SKM-1 (cell line): Measurements from ENCODE around the gene ATP5ME.
"Not testable (repeated sequence)": the region's sequence is repeated elsewhere in the genome, so short reads cannot be mapped to it uniquely, and the experiment has no call there.

Experiments
- DNase-seq: peaks from one replicate; lab custom pipeline; 2025; ENCODE audit not compliant: unreplicated experiment; lab: John Stamatoyannopoulos, UW

Gene ATP5ME

GRCh38 chr4:656436-657337 lies 17.4 kb downstream of the ATP5ME start:
- DNase-seq: no peak

GRCh38 chr4:655464-656151 lies 18.5 kb downstream of the ATP5ME start:
- DNase-seq: no peak

- no peak for DNase-seq
Measured at GRCh38 chr4:654871-655463, 19.1 kb downstream of the ATP5ME start.

DNA sequence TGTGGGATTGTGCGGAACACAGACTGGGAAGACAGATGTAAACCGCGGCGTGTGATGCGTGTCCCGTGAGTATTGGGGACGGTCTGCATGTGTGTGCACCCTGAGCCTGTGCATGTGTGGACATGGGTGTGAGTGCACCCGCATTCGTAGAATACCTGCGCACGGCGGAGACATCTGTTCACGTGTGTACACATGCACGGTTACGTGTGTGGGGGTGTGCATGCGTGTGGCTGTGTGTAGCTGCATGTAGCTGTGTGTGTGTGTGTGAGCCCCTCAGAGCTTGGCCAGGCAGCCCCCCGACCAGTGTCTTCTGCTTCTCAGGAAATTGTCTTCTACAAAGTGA lies 19.6 kb downstream of the ATP5ME start:
- no peak for DNase-seq

DNA sequence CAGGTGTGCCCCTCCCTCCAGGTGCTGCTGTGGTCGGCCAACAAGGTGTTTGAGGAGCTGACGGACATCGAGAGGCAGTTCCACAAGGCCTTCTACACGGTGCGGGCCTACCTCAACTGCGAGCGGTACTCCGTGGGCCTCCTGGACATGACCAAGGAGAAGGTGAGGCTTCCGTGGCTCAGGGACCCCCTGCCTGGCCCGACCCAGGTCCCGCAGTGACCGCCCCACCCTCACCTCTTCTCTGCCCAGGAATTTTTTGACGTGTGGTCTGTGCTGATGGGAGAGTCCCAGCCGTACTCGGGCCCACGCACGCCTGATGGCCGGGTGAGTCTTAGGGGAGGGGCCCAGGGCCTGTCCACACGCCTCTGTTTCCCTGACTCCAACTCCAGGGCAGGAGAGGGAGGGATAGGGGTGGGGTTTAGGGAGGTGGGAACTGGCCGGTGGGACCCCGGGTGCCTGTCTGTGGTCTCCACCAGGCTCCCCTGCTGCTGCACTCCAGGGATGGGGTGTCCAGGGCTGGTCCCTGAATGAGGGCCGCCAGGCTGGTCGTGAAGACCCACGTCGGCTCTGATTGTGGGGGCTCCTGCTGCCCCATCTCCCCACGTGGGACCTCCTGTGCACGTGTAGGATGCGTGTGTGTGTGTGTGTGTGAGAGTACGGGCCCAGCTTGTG lies 20.1 kb downstream of the ATP5ME start:
- DNase-seq: no peak

- no peak for DNase-seq
Measured at GRCh38 chr4:653080-653821, 20.8 kb downstream of the ATP5ME start.

GRCh38 chr4:651884-652642 lies 22.0 kb downstream of the ATP5ME start:
- no peak for DNase-seq

- no peak for DNase-seq
Measured at GRCh38 chr4:650951-651883, 22.9 kb downstream of the ATP5ME start.

- no peak for DNase-seq
Measured at GRCh38 chr4:650461-650860, 23.6 kb downstream of the ATP5ME start.

- no peak for DNase-seq
Measured at GRCh38 chr4:649751-650310, 24.2 kb downstream of the ATP5ME start.

GRCh38 chr4:649293-649625 lies 24.8 kb downstream of the ATP5ME start:
- no peak for DNase-seq

GRCh38 chr4:648579-649292 lies 25.3 kb downstream of the ATP5ME start:
- DNase-seq: no peak

DNA sequence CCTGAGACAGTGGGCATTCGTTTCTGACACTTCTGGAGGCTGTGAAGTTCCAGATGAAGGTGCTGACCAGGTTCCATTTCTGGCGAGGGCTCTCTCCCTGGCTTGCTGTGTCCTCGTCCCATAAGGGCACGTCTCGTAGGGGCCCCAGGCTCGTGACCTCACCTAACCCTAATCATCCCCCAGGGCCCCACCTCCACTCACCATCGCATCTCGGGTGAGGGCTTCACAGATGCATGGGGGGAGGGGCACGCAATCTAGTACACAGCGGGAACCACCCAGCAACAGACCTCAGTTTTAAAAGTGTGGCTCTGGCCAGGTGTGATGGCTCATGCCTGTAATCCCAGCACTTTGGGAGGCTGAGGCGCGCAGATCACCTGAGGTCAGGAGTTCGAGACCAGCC lies 26.6 kb downstream of the ATP5ME start:
- DNase-seq: no peak

DNA sequence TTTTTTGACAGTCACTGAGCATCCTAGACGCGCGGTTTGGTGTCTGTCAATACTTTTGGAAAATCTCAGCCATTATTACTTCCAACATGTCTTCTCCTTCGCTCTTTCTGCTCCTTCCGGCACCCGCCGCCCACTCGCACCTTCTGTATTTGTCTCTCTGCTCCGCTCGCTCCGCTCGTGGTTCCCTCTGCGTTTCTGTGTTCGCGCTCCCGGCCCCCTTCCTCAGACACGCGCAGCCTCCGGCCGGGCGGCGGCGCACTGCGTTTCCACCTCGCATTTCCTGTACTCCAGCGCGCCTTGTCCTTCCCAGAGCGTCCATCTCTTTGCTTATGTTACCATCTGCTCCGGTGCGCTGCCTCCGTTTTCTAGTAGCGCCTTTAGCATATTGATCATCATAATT lies 27.6 kb downstream of the ATP5ME start:
- no peak for DNase-seq

DNA sequence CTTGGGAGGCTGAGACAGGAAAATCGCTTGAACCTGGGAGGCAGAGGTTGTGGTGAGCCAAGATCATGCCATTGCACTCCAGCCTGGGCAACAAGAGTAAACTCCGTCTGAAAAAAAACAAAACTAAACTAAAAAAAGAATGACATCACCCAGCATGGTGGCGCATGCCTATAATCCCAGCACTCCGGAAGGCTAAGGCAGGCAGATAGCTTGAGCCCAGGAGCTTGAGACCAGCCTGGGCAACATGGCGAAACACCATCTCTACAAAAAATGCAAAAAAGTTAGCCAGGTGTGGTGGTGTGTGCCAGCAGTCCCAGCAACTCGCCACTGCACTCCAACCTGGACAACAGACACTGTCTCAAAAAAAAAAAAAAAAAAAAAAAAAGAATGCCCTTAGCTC lies 31.7 kb downstream of the ATP5ME start:
- DNase-seq: not testable (repeated sequence)

DNA sequence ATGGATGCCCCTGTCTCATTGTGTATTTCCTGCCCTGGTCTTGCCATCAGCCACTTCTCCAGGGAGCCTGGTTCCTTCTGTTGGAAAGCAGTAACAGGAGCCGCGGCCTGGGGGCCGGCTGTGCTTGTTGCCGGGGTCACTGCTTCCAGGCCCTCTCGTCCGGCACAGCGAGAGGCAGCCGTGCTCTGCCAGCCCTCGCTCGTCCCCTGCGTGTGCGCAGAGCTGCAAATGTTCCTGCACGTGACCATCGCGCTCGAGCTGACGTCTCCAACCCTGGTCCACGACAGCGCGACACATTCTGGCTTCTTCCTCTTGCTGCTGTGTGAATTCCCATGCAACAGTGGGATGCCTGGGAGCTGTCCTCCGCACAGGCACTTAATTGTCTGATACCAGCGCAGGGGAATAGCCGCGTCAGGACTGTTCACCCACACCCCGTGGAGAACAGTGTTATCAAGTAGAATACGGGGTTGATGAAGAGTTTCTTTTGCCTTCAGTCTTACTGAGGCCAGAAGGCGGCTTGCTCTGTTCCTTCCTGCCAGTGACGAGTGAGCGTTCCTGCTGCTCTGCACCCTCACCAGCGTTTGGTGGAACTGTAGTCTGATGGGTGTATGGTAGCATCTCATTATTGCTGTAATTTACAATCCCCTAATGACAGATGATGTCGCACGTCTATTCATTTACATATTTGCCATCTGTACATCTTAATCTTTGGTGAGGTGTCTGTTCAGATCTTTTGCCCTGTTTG lies 36.4 kb downstream of the ATP5ME start:
- DNase-seq: no peak

GRCh38 chr4:636628-637159 lies 37.4 kb downstream of the ATP5ME start:
- DNase-seq: no peak
